SU-DHL-6 (cell line): ENCODE results near the gene NIF3L1.

ENCODE experiments used
- EZH2phosphoT487 ChIP-seq: fragments of 200-600 bp; sonication (generic), shearing (Covaris generic); conservative IDR thresholded peaks from 2 replicates; pipeline ENCODE4 v1.6.1; 2018; ENCODE audit warnings: mild to moderate bottlenecking, antibody characterized with exemption, low read length, moderate library complexity, mixed read lengths
- TF ChIP-seq, protein P1 (sequence below): fragments of 200-600 bp; sonication (generic); IDR thresholded peaks from one replicate; pipeline ENCODE4 v1.5.1; 2017; ENCODE audit warnings: antibody characterized with exemption, mild to moderate bottlenecking, low read length, moderate library complexity; ENCODE audit not compliant: insufficient read depth, poor library complexity, severe bottlenecking

DNA sequence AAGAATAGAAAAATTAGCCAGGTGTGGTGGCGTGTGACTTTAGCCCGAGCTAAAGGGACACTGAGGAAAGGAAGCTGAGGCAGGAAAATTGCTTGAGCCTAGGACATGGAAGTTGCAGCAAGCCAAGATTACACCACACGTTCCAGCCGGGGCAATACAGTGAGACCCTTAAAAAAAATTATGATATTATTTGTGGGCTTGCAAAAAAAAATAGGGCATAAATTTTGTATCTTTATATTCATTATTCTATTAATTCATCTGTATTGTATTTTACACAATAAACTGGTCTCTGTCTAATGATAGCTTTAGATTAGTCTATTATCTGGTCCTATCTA is 56.2 kb downstream of the NIF3L1 start:
- no peak for TF ChIP-seq EZH2phosphoT487
- TF ChIP-seq, protein P1, sequence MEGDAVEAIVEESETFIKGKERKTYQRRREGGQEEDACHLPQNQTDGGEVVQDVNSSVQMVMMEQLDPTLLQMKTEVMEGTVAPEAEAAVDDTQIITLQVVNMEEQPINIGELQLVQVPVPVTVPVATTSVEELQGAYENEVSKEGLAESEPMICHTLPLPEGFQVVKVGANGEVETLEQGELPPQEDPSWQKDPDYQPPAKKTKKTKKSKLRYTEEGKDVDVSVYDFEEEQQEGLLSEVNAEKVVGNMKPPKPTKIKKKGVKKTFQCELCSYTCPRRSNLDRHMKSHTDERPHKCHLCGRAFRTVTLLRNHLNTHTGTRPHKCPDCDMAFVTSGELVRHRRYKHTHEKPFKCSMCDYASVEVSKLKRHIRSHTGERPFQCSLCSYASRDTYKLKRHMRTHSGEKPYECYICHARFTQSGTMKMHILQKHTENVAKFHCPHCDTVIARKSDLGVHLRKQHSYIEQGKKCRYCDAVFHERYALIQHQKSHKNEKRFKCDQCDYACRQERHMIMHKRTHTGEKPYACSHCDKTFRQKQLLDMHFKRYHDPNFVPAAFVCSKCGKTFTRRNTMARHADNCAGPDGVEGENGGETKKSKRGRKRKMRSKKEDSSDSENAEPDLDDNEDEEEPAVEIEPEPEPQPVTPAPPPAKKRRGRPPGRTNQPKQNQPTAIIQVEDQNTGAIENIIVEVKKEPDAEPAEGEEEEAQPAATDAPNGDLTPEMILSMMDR = no peak
